CD4-positive, CD25-positive, alpha-beta regulatory T cell (primary cell): ENCODE measurements around the gene SSU72. TPM values are rescaled to one million over a fixed set of nuclear protein-coding genes. Genes with fewer than 3 reads are reported as not detected.
"Not testable (repeated sequence)": the region's sequence is repeated elsewhere in the genome, so short reads cannot be mapped to it uniquely, and the experiment has no call there.

Source experiments
- ATAC-seq, 2 donors: fragments of 150-1000 bp; cut with Tn5 transposase; one replicate each; pipeline ENCODE4 v1.10.0; 2021; ENCODE audit warnings: low read depth in 2 of 2, moderate number of reproducible peaks in 2 of 2, moderate library complexity in 1 of 2
- DNase-seq, 3 donors: peaks; one replicate each; pipeline versions ENCODE4 v3.0.0 to v3.0.0-alpha.2; 2012 to 2022; ENCODE audit warnings: mixed read lengths in 1 of 3
- H3K27ac ChIP-seq: one replicate; pipeline ENCODE4 v1.7.0; 2013; ENCODE audit warnings: mild to moderate bottlenecking, low read length; ENCODE audit not compliant: insufficient read depth, poor library complexity, severe bottlenecking
- H3K27me3 ChIP-seq: one replicate; pipeline ENCODE4 v1.7.0; 2013; ENCODE audit warnings: low read length; ENCODE audit not compliant: control insufficient read depth, insufficient read depth
- H3K36me3 ChIP-seq: one replicate; pipeline ENCODE4 v1.7.0; 2013; ENCODE audit warnings: mild to moderate bottlenecking, low read length, moderate library complexity; ENCODE audit not compliant: control insufficient read depth, insufficient read depth
- H3K4me1 ChIP-seq: 2 replicates; pipeline ENCODE4 v1.7.0; 2013; ENCODE audit warnings: mild to moderate bottlenecking, low read length; ENCODE audit not compliant: insufficient read depth, control insufficient read depth, poor library complexity, severe bottlenecking
- H3K4me3 ChIP-seq: one replicate; pipeline ENCODE4 v1.7.0; 2013; ENCODE audit warnings: low read depth, mild to moderate bottlenecking, low read length, moderate library complexity
- H3K9me3 ChIP-seq, 2 experiments: 1 replicate in 1 of 2; 2 replicates in 1 of 2; pipeline ENCODE4 v1.7.0; 2013; ENCODE audit warnings: low read length in 2 of 2, mild to moderate bottlenecking in 1 of 2, moderate library complexity in 1 of 2; ENCODE audit not compliant: control insufficient read depth in 2 of 2
- H3K27ac Mint-ChIP-seq, 3 donors: one replicate each; pipeline ENCODE4 v1.8.0; 2020 to 2022; ENCODE audit warnings: mild to moderate bottlenecking in 3 of 3, mixed read lengths in 3 of 3, moderate library complexity in 2 of 3
- H3K27me3 Mint-ChIP-seq: one replicate; pipeline ENCODE4 v1.8.0; 2022; ENCODE audit warnings: mild to moderate bottlenecking, mixed read lengths
- H3K36me3 Mint-ChIP-seq: one replicate; pipeline ENCODE4 v1.8.0; 2020; ENCODE audit warnings: mixed read lengths
- H3K4me1 Mint-ChIP-seq, 4 donors: one replicate each; pipeline ENCODE4 v1.8.0; 2020 to 2022; ENCODE audit warnings: mixed read lengths in 4 of 4, mild to moderate bottlenecking in 1 of 4
- H3K4me3 Mint-ChIP-seq, 4 donors: one replicate each; pipeline ENCODE4 v1.8.0; 2020 to 2022; ENCODE audit warnings: mild to moderate bottlenecking in 4 of 4, mixed read lengths in 4 of 4, moderate library complexity in 3 of 4
- H3K9me3 Mint-ChIP-seq, 7 donors: one replicate each; pipeline ENCODE4 v1.8.0; 2020 to 2022; ENCODE audit warnings: mixed read lengths in 7 of 7, mild to moderate bottlenecking in 3 of 7, moderate library complexity in 2 of 7
- polyA plus RNA-seq, 4 donors: library from polyadenylated mRNA; unstranded; fragments of 300-500 nt; fragmentation: Illumina TruSeq; gene quantifications; one replicate each; pipeline ENCODE4 v1.2.3, GENCODE V29; 2021
- total RNA-seq: library from RNA; stranded (reverse); gene quantifications from one replicate; pipeline ENCODE4 v1.2.3, GENCODE V29; 2022

SSU72 gene
- total and polyA plus RNA-seq, 5 donors from 2014 or later: 104 to 279 (median 201) TPM

DNA sequence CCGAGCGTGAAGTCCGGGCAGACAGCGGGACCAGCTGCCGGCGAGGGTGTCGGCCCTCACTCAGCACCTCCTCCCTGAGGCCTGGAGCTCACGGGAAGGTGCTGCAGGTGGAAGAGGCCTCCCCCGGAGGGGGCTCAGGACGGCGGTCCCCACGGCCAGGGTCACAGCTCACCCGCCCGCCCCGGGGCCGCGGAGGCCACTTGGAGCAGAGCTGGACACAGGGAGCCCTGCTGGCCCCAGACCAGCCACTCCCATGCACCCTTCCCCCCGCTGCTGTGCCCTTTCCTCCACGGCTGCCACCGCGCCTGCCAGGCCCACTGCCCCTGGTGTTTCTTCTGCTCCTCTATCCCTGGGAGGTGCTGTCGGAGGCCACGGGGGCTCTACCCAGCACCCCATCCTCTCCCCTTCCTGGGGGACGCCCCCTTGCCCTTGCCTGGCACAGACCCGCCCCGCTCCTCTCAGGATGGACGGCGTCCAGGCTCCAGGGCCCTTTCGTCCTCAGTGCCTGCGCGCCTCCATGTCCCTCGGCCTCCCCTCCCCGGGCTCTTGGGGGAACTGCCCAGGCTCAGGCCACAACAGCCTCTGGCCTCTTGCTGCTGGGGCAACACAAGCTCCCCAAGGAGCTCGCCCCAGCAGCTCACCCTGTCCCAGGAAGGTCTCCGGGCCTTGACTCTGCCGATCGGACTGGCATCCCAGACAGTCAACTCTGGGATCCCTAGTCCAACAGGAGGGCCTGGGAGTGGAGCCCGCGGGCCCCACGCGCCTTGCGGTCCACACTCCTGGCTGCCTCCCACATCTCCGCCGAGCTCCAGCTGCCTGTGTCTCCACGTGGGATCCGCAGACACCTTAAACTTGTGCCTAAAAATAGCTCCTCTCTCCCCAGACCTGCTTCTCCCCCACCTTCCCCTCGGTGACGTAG lies 38.4 kb downstream of the SSU72 start:
- no peak for ATAC-seq
- H3K27ac Mint-ChIP-seq: no peak overlapping the region
- no peak for DNase-seq

DNA sequence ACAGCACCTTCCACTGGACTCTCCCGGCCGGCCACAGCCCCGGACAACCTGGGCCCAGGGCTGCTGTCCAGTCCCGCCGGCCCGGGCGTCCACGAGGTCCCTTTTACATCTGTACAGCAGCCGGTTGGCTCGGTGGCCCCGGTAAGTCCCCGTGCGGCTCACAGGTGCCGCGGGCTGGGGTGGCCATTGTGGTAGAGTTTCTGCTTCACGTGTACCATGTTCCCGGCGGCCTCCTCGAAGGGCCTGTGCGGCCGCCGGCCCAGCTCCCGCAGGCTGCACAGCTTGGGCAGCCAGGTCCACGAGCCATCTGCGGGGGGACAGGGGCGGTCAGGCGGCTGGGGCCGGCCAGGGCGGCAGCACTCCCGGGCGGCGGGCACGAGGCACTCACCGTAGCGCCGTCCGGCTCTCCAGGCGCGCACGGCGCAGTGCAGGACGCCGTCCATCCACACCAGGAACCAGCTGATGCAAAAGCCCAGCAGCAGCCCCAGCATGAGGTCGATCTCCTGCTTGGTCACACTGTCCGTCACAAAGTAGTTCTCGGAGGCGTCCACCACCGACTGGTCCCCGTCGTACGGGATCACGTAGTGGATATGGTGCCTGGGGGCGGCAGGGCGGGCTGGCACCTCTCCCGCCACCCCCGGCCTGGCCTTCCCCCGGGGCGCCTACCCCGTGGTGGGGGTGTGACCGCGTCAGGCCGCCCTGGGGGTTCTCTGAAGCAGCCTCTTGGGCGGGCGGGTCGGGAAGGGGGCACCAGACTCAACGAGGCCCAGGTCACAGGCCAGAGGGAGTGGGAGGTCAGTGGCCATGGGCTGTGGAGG lies 39.3 kb downstream of the SSU72 start:
- no peaks in the 10 kb centered on the region for H3K27me3 Mint-ChIP-seq
- H3K36me3 ChIP-seq: no peaks in the 10 kb centered on the region
- H3K4me1 ChIP-seq: peaks cover 7% of the 10 kb centered on the region
- DNase-seq (no peak), ATAC-seq (no peak)
- peaks cover 8% of the 10 kb centered on the region for H3K36me3 Mint-ChIP-seq
- H3K27ac Mint-ChIP-seq: no peak overlapping the region
- H3K27me3 ChIP-seq: peaks cover 3% of the 10 kb centered on the region
- peaks cover 0 to 4% of the 10 kb centered on the region in 2 experiments for H3K9me3 ChIP-seq
- peaks cover 0 to 6% (median 0%) of the 10 kb centered on the region in 4 donors for H3K4me1 Mint-ChIP-seq
- no peak overlapping the region for H3K27ac ChIP-seq
- peaks cover 0 to 8% (median 0%) of the 10 kb centered on the region in 7 donors for H3K9me3 Mint-ChIP-seq
- no peak overlapping the region for H3K4me3 ChIP-seq
- H3K4me3 Mint-ChIP-seq: no peak overlapping the region

More for the DNA sequence above, 38.4 kb downstream of the SSU72 start:
- Mint-ChIP-seq H3K9me3 (peaks cover 0 to 4% (median 0%) of the 10 kb centered on the region in 7 donors), H3K27me3 (no peaks in the 10 kb centered on the region), H3K4me1 (peaks cover 0 to 6% (median 0%) of the 10 kb centered on the region in 4 donors), H3K36me3 (peaks cover 5% of the 10 kb centered on the region), H3K4me3 (no peak overlapping the region)
- H3K27me3 ChIP-seq: peaks cover 3% of the 10 kb centered on the region
- peaks cover 0 to 4% of the 10 kb centered on the region in 2 experiments for H3K9me3 ChIP-seq
- no peak overlapping the region for H3K4me3 ChIP-seq
- H3K4me1 ChIP-seq: peaks cover 11% of the 10 kb centered on the region
- H3K27ac ChIP-seq: no peak overlapping the region
- H3K36me3 ChIP-seq: no peaks in the 10 kb centered on the region

DNA sequence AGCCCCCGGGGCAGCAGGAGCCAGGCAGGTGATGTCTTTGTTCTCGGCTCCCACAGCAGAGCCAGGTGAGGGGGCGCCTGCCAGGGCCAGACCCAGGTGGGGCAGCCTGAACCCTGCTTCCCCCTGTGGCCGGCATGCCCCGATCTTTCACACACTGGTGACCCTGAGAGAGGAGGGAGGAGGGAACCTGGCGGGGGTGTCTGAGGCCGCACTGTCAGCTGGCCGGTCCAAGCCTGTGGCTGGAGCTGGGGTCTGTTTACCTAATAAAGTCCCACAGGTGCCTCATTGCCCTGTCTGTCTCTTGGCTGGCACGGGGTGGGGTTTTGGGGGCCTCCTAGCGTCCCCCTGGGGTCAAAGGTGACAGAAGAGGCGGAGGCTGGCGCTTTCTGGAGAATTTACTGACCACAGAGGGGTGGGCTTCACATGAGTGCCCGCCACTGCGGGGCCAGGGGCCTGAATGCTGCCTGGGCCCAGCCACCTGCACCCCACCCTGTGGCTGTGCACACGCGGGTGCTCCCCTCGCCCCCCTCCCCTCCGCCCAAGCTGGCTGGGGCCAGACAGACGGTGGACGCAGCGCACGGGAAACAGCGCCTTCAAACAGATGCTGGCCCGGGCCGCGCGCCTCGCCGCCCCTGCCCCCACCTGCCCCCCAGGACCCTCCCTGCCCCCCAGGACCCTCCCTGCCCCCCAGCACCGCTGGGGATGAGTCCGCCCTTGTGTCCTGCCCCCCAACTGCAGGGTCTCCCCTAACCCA lies 40.1 kb downstream of the SSU72 start:
- H3K4me1 Mint-ChIP-seq: peaks cover 0 to 6% (median 0%) of the 10 kb centered on the region in 4 donors
- H3K4me3 Mint-ChIP-seq: no peak overlapping the region
- H3K27ac Mint-ChIP-seq: no peak overlapping the region
- Histone ChIP-seq H3K9me3 (peaks cover 0 to 4% of the 10 kb centered on the region in 2 experiments), H3K4me3 (no peak overlapping the region), H3K36me3 (no peaks in the 10 kb centered on the region), H3K4me1 (peaks cover 5% of the 10 kb centered on the region), H3K27me3 (peaks cover 3% of the 10 kb centered on the region), H3K27ac (no peak overlapping the region)
- peaks cover 8% of the 10 kb centered on the region for H3K36me3 Mint-ChIP-seq
- ATAC-seq (no peak), DNase-seq (no peak)
- peaks cover 0 to 8% (median 0%) of the 10 kb centered on the region in 7 donors for H3K9me3 Mint-ChIP-seq
- H3K27me3 Mint-ChIP-seq: no peaks in the 10 kb centered on the region

DNA sequence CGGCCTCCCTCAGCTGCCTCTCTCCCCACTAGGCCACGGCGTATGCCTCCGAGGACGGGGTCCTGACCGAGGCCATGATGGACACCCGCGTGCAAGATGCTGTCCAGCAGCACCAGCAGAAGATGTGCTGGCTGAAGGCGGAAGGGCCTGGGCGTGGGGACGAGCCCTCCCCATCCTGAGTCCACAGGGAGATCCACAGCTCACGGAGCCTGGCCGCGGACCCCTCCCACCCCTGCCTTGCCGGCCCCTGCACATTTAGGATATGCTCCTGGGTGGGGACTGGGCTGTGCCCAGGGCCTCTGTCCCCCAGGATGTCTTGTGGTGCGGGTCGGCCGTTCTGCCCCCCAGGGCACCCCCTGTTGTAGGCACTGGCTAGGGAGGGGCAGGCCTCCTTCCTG lies 40.8 kb downstream of the SSU72 start:
- not testable (repeated sequence) for H3K27ac ChIP-seq, H3K4me3 ChIP-seq, H3K9me3 Mint-ChIP-seq, H3K4me1 ChIP-seq, H3K27me3 ChIP-seq, H3K36me3 Mint-ChIP-seq, H3K27ac Mint-ChIP-seq, DNase-seq, ATAC-seq, H3K4me3 Mint-ChIP-seq, H3K27me3 Mint-ChIP-seq, H3K4me1 Mint-ChIP-seq, H3K36me3 ChIP-seq, H3K9me3 ChIP-seq

DNA sequence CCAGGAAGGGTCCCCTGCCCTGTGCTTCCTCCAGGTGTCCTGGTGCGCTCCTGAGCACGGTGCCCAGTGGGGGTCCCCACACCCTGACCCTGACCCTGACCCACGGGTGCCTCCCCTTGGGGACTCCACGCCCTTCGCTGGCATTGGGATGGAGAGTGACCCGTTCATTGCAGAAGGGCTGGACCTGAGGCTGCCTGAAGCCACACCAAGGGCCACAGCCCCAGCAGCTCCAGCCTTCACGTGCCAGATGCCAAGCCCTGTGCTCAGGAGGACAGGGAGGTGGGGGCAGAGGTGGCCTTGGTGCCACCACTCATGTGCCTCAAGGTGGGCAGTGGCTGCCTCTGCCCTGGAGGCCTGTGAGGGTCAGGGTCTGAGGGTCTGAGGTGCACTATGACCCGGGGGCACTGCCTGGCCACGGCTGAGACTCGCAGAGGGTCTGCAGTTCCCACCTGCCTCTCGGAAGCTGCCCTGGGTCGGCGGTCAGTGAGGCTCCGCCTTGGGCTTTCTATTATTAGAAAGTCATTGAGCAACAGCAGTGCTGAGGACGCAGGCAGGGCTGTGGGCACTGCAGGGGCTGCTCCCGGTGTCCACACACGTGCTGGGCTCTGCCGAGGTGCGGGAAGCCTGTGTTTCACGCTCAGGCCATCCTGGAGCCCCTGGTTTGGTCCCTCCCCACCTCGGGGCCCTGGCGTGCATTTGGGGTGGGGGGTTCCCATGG lies 41.3 kb downstream of the SSU72 start:
- H3K36me3 ChIP-seq, H3K36me3 Mint-ChIP-seq, H3K27me3 ChIP-seq, H3K9me3 ChIP-seq, H3K27ac Mint-ChIP-seq, H3K9me3 Mint-ChIP-seq, H3K27ac ChIP-seq, H3K4me1 Mint-ChIP-seq, DNase-seq, H3K4me3 ChIP-seq, ATAC-seq, H3K4me3 Mint-ChIP-seq, H3K27me3 Mint-ChIP-seq, H3K4me1 ChIP-seq: not testable (repeated sequence)

DNA sequence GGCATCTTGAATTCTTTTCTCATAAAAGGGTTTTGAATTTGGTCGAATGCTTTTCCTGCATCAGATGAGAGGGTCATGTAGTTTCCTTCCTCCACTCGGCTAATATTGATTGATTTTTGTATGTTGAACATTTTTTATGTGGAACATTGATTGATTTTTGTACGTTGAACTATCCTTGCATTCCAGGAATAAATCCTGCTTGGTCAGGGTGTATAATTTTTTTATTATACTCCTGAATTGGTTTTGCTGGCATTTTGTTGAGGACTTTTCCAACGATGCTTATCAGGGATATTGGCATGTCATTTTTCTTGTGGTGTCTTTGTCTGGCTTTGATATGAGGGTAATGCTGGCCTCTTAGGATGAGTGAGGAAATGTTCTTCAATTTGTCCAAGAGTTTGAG lies 42.7 kb downstream of the SSU72 start:
- DNase-seq (no peak), ATAC-seq (no peak)
- Histone ChIP-seq H3K36me3 (peaks cover 6% of the 10 kb centered on the region), H3K4me3 (no peak overlapping the region), H3K27me3 (no peaks in the 10 kb centered on the region), H3K27ac (no peak overlapping the region), H3K9me3 (peaks cover 0 to 4% of the 10 kb centered on the region in 2 experiments), H3K4me1 (no peaks in the 10 kb centered on the region)
- Mint-ChIP-seq H3K27me3 (no peaks in the 10 kb centered on the region), H3K27ac (no peak overlapping the region), H3K4me1 (no peaks in the 10 kb centered on the region), H3K4me3 (no peak overlapping the region), H3K9me3 (peaks cover 0 to 8% (median 0%) of the 10 kb centered on the region in 7 donors), H3K36me3 (peaks cover 8% of the 10 kb centered on the region)

DNA sequence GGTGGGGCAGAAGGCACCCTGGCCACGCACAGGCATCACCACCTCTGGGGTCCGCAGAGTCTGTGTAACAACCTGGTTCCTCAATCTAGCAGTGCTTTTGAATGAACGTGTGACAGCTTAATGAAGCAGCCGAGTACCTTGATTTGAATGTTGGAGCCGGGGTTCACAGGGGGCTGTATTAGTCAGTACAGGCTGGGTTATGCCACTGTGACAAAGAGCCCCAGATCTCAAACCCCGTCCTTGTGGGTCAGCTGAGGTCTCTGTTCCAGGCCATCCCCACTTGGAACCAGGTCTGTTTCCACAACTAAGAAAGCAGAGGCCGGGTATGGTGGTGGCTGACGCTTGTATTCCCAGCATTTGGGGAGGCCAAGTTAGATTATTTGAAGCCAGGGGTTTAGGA lies 44.7 kb downstream of the SSU72 start:
- H3K27me3 Mint-ChIP-seq: no peaks in the 10 kb centered on the region
- no peaks in the 10 kb centered on the region for H3K4me1 Mint-ChIP-seq
- DNase-seq (no peak), ATAC-seq (no peak)
- no peak overlapping the region for H3K27ac Mint-ChIP-seq
- H3K4me3 Mint-ChIP-seq: no peak overlapping the region
- Histone ChIP-seq H3K36me3 (peaks cover 10% of the 10 kb centered on the region), H3K27me3 (no peaks in the 10 kb centered on the region), H3K9me3 (peaks cover 0 to 4% of the 10 kb centered on the region in 2 experiments), H3K4me3 (no peak overlapping the region), H3K4me1 (no peaks in the 10 kb centered on the region), H3K27ac (no peak overlapping the region)
- peaks cover 8% of the 10 kb centered on the region for H3K36me3 Mint-ChIP-seq
- peaks cover 0 to 8% (median 0%) of the 10 kb centered on the region in 7 donors for H3K9me3 Mint-ChIP-seq
